Heart left ventricle (tissue), 16 donors: ENCODE results near the gene SLC16A7. TPM values are rescaled to one million over a fixed set of nuclear protein-coding genes. Genes with fewer than 3 reads are reported as not detected.

Experiments used
- ATAC-seq, 4 donors: fragments of 200-7000 bp; cut with Tn5 transposase; one replicate each; pipeline ENCODE4 v1.9.1; 2020 to 2022; ENCODE audit warnings: moderate library complexity in 4 of 4, mild to moderate bottlenecking in 3 of 4, moderate number of reproducible peaks in 1 of 4
- DNase-seq, 5 donors: peaks; one replicate each; pipeline ENCODE4 v3.0.0-alpha.2; 2020
- H3K27ac ChIP-seq, 12 donors: fragments of 200-600 bp; sonication (generic) in 4 of 12; one replicate each; pipeline versions ENCODE4 v1.5.0 to v1.8.0; 2016 to 2022; ENCODE audit warnings: mild to moderate bottlenecking in 2 of 12
- H3K27me3 ChIP-seq, 9 donors: fragments of 200-600 bp; sonication (generic) in 2 of 9; one replicate each; pipeline versions ENCODE4 v1.5.1 to v1.8.0; 2016 to 2022; ENCODE audit warnings: mild to moderate bottlenecking in 3 of 9
- H3K36me3 ChIP-seq, 9 donors: fragments of 200-600 bp; sonication (generic) in 2 of 9; one replicate each; pipeline versions ENCODE4 v1.5.0 to v1.8.0; 2018 to 2022; ENCODE audit warnings: mild to moderate bottlenecking in 2 of 9
- H3K4me1 ChIP-seq, 12 donors: fragments of 200-600 bp; sonication (generic) in 4 of 12; one replicate each; pipeline versions ENCODE4 v1.5.0 to v1.8.0; 2016 to 2022; ENCODE audit warnings: mild to moderate bottlenecking in 3 of 12
- H3K4me3 ChIP-seq, 12 donors: fragments of 200-600 bp; sonication (generic) in 4 of 12; one replicate each; pipeline versions ENCODE4 v1.5.0 to v1.8.0; 2017 to 2022; ENCODE audit warnings: mild to moderate bottlenecking in 9 of 12, moderate library complexity in 4 of 12
- H3K9me3 ChIP-seq, 12 donors: fragments of 200-600 bp; sonication (generic) in 4 of 12; one replicate each; pipeline versions ENCODE4 v1.5.0 to v1.8.0; 2016 to 2022; ENCODE audit warnings: mild to moderate bottlenecking in 1 of 12
- POLR2A ChIP-seq, 2 donors: fragments of 450-650 bp; IDR thresholded peaks; one replicate each; pipeline ENCODE4 v1.6.1; 2017; ENCODE audit warnings: antibody characterized with exemption in 2 of 2, mild to moderate bottlenecking in 2 of 2, moderate library complexity in 2 of 2
- WGBS, 4 donors: extraction: QIAGEN DNeasy Blood & Tissue Kit in 2 of 4; methylation state at CpG; one replicate each; pipeline versions ENCODE4 v1.1.5 to v1.1.7; 2013 to 2018; 5-methylcytosine and 5-hydroxymethylcytosine counted together
- intact Hi-C, 10 donors: fragments of 100-400 bp; cut with DNase I; formaldehyde crosslinking; loops; one replicate each; pipeline versions ENCODE4 v1.11.1 to v1.14.2; 2022
- polyA plus RNA-seq, 2 donors: library from polyadenylated mRNA; stranded (reverse); fragments of 200-250 nt; gene quantifications; one replicate each; pipeline ENCODE4 v1.2.3, GENCODE V29; 2013
- total RNA-seq, 9 donors: library from RNA; depleted of rRNA in 2 of 9; stranded (reverse); fragments of >200 nt in 2 of 9; fragmentation: NEBNext Ultra II Directional in 3 of 9; extraction: Animal tissue kit (Norgen Biotek cat#: 25700) in 3 of 9; gene quantifications; one replicate each; pipeline versions ENCODE4 v1.1.0 to v1.2.4, GENCODE V29; 2016 to 2023
- TF ChIP-seq, protein P1 (sequence below), 12 donors: fragments of 200-600 bp; sonication (generic) in 4 of 12; IDR thresholded peaks; one replicate each; pipeline versions ENCODE4 v1.5.0 to v1.8.0; 2018 to 2022; ENCODE audit warnings: antibody characterized with exemption in 12 of 12, mild to moderate bottlenecking in 5 of 12
- donor health status: ischemic (EF 13 %, LVEDD 7.1; RV severe dilation, severe dysfunction).
- donor health status: healthy with polysubstance abuse.
- donor health status: DM: no; HTN: yes; CAD: no.
- donor health status: DM: no; HTN: no; CAD: no.
- donor health status: ischemic (EF 25% LVEDD 6.9; RV normal size, moderate dysfunction).
- donor health status: ischemic (EF 25% LVEDD 5.7; RV mildly dilated, moderate dysfunction).
- donor health status: healthy.
- donor health status: DM: yes; HTN: yes; CAD: no.
- donor health status: ischemic (EF 35%, LVEDD 5.7; RV mildly dilated, moderate dysfunction).
- donor health status: nonischemic (EF 11% LVEDD 7.7; RV severe dilation, severe dysfunction).
- donor health status: DM: yes; HTN: yes; CAD: no.
- donor health status: PGD.
- donor health status: ischemic (EF 29% LVEDD 5.4; RV normal size, mild dysfunction).
- donor health status: nonischemic (EF 23%, LVEDD 6.1; RV moderate dilation, normal function).

SLC16A7 gene
- total and polyA plus RNA-seq, 11 donors: 18.4 to 227 (median 121) TPM

DNA sequence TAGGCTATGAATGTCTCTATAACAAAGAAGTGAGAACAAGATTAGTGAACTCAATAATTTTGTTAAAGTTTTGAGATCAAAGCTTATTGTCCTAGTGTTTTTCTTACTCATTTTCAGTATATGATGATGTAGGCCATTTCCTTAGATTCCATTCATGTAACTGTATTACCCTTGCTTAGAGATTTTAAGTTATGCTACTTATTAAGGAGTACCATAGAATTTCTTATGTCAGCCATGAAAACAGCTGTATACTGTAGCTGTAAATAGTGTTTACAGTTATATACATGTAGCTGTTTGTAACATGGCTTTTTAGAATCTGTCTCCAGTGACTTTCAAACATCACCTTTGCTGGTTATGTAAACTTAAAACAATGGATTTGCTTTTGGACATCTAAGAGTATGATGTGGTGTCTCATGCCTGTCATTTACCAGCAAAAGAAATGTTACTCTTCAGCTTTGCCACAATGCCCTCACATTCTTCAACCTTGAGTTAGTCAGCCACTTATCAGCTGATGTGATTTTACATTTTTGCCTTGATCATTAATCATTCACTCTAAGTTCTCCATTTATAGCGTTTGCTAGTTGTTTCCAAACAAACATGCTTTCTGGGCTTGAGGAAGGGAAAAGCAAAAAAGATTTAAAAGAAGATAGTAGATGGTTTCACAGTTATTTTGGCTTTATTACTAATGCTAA is 55.5 kb downstream of the SLC16A7 start:
- Histone ChIP-seq H3K27ac (peak overlapping the region in 10 of 12 donors; percentile 7 to 68 (median 56)), H3K4me3 (no peak overlapping the region), H3K36me3 (peaks cover 0 to 3% (median 0%) of the 10 kb centered on the region in 9 donors), H3K4me1 (peaks cover 0 to 22% (median 3%) of the 10 kb centered on the region in 12 donors), H3K9me3 (no peaks in the 10 kb centered on the region), H3K27me3 (no peaks in the 10 kb centered on the region)
- 29 to 35% (median 32%) methylated on average over 1 of the region's 1 CpG for WGBS, 4 donors
- DNase-seq (no peak), ATAC-seq (peak in 2 of 4 donors; percentile 33 to 40)
- intact Hi-C loops: loop anchor here in 1 of 10 donors (5.0 kb wide), 1 partner anchor 34 kb away; no protein-coding TSS in a partner anchor
- TF ChIP-seq POLR2A (IDR thresholded peaks at IDR 0.05): no peak
- TF ChIP-seq, protein P1, sequence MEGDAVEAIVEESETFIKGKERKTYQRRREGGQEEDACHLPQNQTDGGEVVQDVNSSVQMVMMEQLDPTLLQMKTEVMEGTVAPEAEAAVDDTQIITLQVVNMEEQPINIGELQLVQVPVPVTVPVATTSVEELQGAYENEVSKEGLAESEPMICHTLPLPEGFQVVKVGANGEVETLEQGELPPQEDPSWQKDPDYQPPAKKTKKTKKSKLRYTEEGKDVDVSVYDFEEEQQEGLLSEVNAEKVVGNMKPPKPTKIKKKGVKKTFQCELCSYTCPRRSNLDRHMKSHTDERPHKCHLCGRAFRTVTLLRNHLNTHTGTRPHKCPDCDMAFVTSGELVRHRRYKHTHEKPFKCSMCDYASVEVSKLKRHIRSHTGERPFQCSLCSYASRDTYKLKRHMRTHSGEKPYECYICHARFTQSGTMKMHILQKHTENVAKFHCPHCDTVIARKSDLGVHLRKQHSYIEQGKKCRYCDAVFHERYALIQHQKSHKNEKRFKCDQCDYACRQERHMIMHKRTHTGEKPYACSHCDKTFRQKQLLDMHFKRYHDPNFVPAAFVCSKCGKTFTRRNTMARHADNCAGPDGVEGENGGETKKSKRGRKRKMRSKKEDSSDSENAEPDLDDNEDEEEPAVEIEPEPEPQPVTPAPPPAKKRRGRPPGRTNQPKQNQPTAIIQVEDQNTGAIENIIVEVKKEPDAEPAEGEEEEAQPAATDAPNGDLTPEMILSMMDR (IDR thresholded peaks at IDR 0.05): no peak

DNA sequence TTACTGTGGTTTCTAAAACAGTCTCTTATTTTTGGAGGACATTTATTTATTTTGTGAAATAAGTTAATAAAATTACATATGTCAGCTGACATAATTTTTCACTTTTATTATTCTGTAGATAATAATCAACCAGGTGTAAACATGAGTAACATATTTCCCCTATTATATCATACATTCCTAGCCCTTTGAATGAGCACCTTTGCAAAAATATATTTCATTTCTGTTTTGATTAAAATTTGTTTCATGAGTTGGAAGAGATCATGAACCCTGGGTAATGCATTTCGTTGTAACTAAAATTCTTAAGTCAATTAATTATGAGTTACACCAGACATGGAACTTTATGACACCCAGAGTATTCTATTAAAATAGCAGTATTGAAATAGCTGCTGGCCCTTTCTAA is 56.3 kb downstream of the SLC16A7 start:
- no peaks in the 10 kb centered on the region for H3K27me3 ChIP-seq
- ATAC-seq (no peak), DNase-seq (no peak)
- H3K36me3 ChIP-seq: peaks cover 0 to 4% (median 0%) of the 10 kb centered on the region in 9 donors
- WGBS, 4 donors: 68 to 79% (median 76%) methylated on average over 1 of the region's 1 CpG
- H3K4me3 ChIP-seq: no peak overlapping the region
- H3K27ac ChIP-seq: peak overlapping the region in 10 of 12 donors; percentile 7 to 68 (median 56)
- no peak for TF ChIP-seq POLR2A (IDR thresholded peaks at IDR 0.05)
- TF ChIP-seq, protein P1 (IDR thresholded peaks at IDR 0.05): no peak
- no peaks in the 10 kb centered on the region for H3K9me3 ChIP-seq
- intact Hi-C loops: loop anchor here in 1 of 10 donors (5.0 kb wide), 1 partner anchor 35 kb away; no protein-coding TSS in a partner anchor
- H3K4me1 ChIP-seq: peaks cover 0 to 22% (median 3%) of the 10 kb centered on the region in 12 donors

DNA sequence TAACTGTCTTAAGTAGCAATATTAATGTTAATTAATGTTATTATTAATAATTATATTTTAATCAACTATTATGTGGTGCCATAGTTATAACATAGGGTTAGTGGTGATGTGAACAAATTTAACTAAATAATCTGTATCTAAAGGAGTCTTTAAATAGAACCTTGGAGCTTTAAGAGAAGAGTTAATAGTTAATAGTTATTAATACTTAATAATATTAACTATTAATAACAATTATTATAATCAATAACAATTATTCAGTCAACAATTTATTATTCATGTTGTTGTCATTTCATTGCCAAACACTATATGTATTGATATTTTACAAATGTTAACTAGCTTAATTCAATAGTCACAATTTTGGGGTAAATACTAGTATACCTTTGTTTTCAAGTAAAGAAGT is 58.2 kb downstream of the SLC16A7 start:
- no peaks in the 10 kb centered on the region for H3K9me3 ChIP-seq
- DNase-seq: no peak
- TF ChIP-seq, protein P1 (IDR thresholded peaks at IDR 0.05): no peak
- no peak for TF ChIP-seq POLR2A (IDR thresholded peaks at IDR 0.05)
- peaks cover 0 to 22% (median 3%) of the 10 kb centered on the region in 12 donors for H3K4me1 ChIP-seq
- no peaks in the 10 kb centered on the region for H3K27me3 ChIP-seq
- intact Hi-C loops: loop anchor here in 1 of 10 donors (5.0 kb wide), 1 partner anchor 37 kb away; no protein-coding TSS in a partner anchor
- H3K36me3 ChIP-seq: peaks cover 0 to 4% (median 0%) of the 10 kb centered on the region in 9 donors
- ATAC-seq: no peak
- peak overlapping the region in 6 of 12 donors; percentile 18 to 68 (median 51) for H3K27ac ChIP-seq
- no peak overlapping the region for H3K4me3 ChIP-seq

DNA sequence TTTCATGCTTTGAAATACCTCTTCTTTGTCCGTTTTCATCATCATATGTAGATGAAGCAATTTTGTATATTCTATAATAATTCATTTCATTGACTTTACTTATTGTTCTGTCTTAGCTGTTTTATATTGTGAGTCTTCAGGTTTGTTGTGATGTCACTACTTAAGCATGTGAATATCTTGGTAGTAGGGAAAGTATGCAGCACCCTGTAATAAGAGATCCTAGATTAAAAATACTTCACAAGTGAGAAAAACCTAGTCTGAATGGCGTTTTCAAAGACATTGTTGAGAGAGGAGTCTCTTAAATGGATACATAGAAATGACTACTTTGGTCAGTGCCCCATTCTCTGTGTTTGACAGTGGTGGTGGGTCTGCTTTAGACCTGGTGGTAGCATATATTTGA is 61.4 kb downstream of the SLC16A7 start:
- Histone ChIP-seq H3K27ac (peak overlapping the region in 1 of 12 donors; percentile 13), H3K9me3 (no peaks in the 10 kb centered on the region), H3K27me3 (no peaks in the 10 kb centered on the region), H3K4me1 (peaks cover 0 to 13% (median 0%) of the 10 kb centered on the region in 12 donors), H3K4me3 (no peak overlapping the region), H3K36me3 (peaks cover 0 to 4% (median 0%) of the 10 kb centered on the region in 9 donors)
- TF ChIP-seq, protein P1 (IDR thresholded peaks at IDR 0.05): no peak
- no peak for TF ChIP-seq POLR2A (IDR thresholded peaks at IDR 0.05)
- no peak for DNase-seq
- no peak for ATAC-seq
- 73 to 77% (median 75%) methylated on average over 2 of the region's 2 CpGs for WGBS, 4 donors
- intact Hi-C loops: no loop called here
